ENCODE results near the gene SAMD3.
"Not testable (repeated sequence)": the region's sequence is repeated elsewhere in the genome, so short reads cannot be mapped to it uniquely, and the experiment has no call there.

Gene SAMD3

GRCh38 chr6:130207979-130208649 is 14.6 kb downstream of the SAMD3 start:
- no peak for DNase-seq

- no peak for DNase-seq
These were observed 16.3 kb downstream of the SAMD3 start for GRCh38 chr6:130206479-130206878.

GRCh38 chr6:130204322-130204721 is 18.4 kb downstream of the SAMD3 start:
- DNase-seq: no peak

- DNase-seq: no peak
These were observed 19.4 kb downstream of the SAMD3 start for GRCh38 chr6:130203370-130203769.

- no peak for DNase-seq
These were observed 20.0 kb downstream of the SAMD3 start for GRCh38 chr6:130202782-130203181.

GRCh38 chr6:130200020-130200419 is 22.7 kb downstream of the SAMD3 start:
- no peak for DNase-seq

GRCh38 chr6:130198483-130199035 is 24.2 kb downstream of the SAMD3 start:
- DNase-seq: no peak

- DNase-seq: not testable (repeated sequence)
These were observed 24.8 kb downstream of the SAMD3 start for GRCh38 chr6:130197816-130198482.

GRCh38 chr6:130194434-130194833 is 28.3 kb downstream of the SAMD3 start:
- DNase-seq: not testable (repeated sequence)

GRCh38 chr6:130190701-130191690 is 31.8 kb downstream of the SAMD3 start:
- no peak for DNase-seq

- no peak for DNase-seq
These were observed 33.0 kb downstream of the SAMD3 start for GRCh38 chr6:130189531-130190397.

- DNase-seq: no peak
These were observed 34.4 kb downstream of the SAMD3 start for GRCh38 chr6:130188207-130188899.

- DNase-seq: no peak
These were observed 35.2 kb downstream of the SAMD3 start for GRCh38 chr6:130187335-130188206.

GRCh38 chr6:130185658-130186057 is 37.1 kb downstream of the SAMD3 start:
- DNase-seq: no peak

GRCh38 chr6:130183271-130184222 is 39.2 kb downstream of the SAMD3 start:
- DNase-seq: no peak

- no peak for DNase-seq
These were observed 40.3 kb downstream of the SAMD3 start for GRCh38 chr6:130182466-130182865.

GRCh38 chr6:130178692-130179091 is 44.1 kb downstream of the SAMD3 start:
- DNase-seq: no peak

- no peak for DNase-seq
These were observed 46.4 kb downstream of the SAMD3 start for GRCh38 chr6:130176378-130176777.

- DNase-seq: not testable (repeated sequence)
These were observed 49.3 kb downstream of the SAMD3 start for GRCh38 chr6:130173377-130174004.
